ENCODE data around the gene ATP12A. TPM values are rescaled to one million over a fixed set of nuclear protein-coding genes. Genes with fewer than 3 reads are reported as not detected.

The ATP12A gene
- total and polyA plus RNA-seq, 2 experiments from 2014 or later = 0.07 to 0.31 TPM

DNA sequence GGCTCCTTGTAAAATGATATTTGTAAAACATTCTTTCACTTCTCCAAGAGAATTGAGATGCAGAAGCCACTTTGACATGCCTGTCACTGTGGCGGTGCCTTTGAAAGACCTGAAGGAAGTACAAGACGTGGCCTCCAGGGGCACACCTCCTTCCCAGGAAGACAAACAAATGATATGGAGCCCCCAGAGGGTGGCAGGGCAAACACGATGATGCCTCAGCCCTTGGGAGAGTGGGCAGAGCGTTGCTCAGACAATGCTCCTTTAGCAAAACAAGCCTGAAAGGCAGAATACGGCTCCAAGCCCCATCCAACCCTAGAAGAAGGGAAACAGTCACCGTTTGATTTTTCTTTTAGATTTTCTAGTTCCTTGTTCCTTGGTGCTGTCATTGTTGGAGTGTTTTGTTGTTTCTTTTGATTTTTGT is 9.2 kb upstream of the ATP12A start:
- Histone ChIP-seq H3K9me2 (replicated peaks; ENCODE audit: insufficient read depth) (no peaks in the 10 kb centered on the region), H3K27ac (peak overlapping the region; percentile 68), H2AFZ (no peak overlapping the region), H3K36me3 (replicated peaks; ENCODE audit: insufficient read depth, low read depth) (no peaks in the 10 kb centered on the region), H3K4me3 (no peak overlapping the region), H3K9me3 (ENCODE audit: low read depth) (no peaks in the 10 kb centered on the region), H3K4me1 (ENCODE audit: insufficient read depth) (peaks cover 18% of the 10 kb centered on the region), H3K79me2 (no peaks in the 10 kb centered on the region), H4K20me1 (ENCODE audit: insufficient read depth, poor library complexity, severe bottlenecking) (no peaks in the 10 kb centered on the region), H3K27me3 (no peaks in the 10 kb centered on the region), H3K4me2 (peak overlapping the region; percentile 61)
- 14% methylated on average over 6 of the region's 6 CpGs for WGBS (ENCODE audit: low lambda C conversion rate, missing lambda C conversion rate)
- peak; percentile 22 for TF ChIP-seq CTCF (IDR thresholded peaks at IDR 0.05; ENCODE audit: poor library complexity)
- no peak for TF ChIP-seq EZH2 (IDR thresholded peaks at IDR 0.05; ENCODE audit: borderline replicate concordance)
- no peak for TF ChIP-seq EZH2phosphoT487 (IDR thresholded peaks at IDR 0.05; ENCODE audit: low read depth, severe bottlenecking, unreplicated experiment)
- peak; percentile 64 for DNase-seq (ENCODE audit: low spot score)

GRCh38 chr13:24671386-24672113 is 8.7 kb upstream of the ATP12A start:
- WGBS (ENCODE audit: low lambda C conversion rate, missing lambda C conversion rate) = 18% methylated on average over 14 of the region's 14 CpGs
- Histone ChIP-seq H3K36me3 (replicated peaks; ENCODE audit: insufficient read depth, low read depth) (no peaks in the 10 kb centered on the region), H3K9me2 (replicated peaks; ENCODE audit: insufficient read depth) (no peaks in the 10 kb centered on the region), H3K79me2 (no peaks in the 10 kb centered on the region), H3K4me2 (peak overlapping the region; percentile 61), H3K27ac (peak overlapping the region; percentile 68), H3K9me3 (ENCODE audit: low read depth) (no peaks in the 10 kb centered on the region), H3K4me3 (no peak overlapping the region), H2AFZ (peak overlapping the region; percentile 3), H3K4me1 (ENCODE audit: insufficient read depth) (peaks cover 18% of the 10 kb centered on the region), H3K27me3 (no peaks in the 10 kb centered on the region), H4K20me1 (ENCODE audit: insufficient read depth, poor library complexity, severe bottlenecking) (no peaks in the 10 kb centered on the region)
- DNase-seq (ENCODE audit: low spot score) = peak; percentile 83
- TF ChIP-seq EZH2phosphoT487 (IDR thresholded peaks at IDR 0.05; ENCODE audit: low read depth, severe bottlenecking, unreplicated experiment) (no peak), CTCF (IDR thresholded peaks at IDR 0.05; ENCODE audit: poor library complexity) (peak; percentile 81), EZH2 (IDR thresholded peaks at IDR 0.05; ENCODE audit: borderline replicate concordance) (no peak)

GRCh38 chr13:24672141-24673132 is 7.8 kb upstream of the ATP12A start:
- H3K27ac ChIP-seq = no peak overlapping the region

More at GRCh38 chr13:24672141-24673132, 7.8 kb upstream of the ATP12A start:
- Histone ChIP-seq H3K36me3 (replicated peaks; ENCODE audit: insufficient read depth, low read depth) (no peaks in the 10 kb centered on the region), H3K27me3 (peaks cover 6% of the 10 kb centered on the region), H3K79me2 (no peaks in the 10 kb centered on the region), H3K9me2 (replicated peaks; ENCODE audit: insufficient read depth) (no peaks in the 10 kb centered on the region), H3K4me2 (peak overlapping the region; percentile 34), H3K4me3 (no peak overlapping the region), H3K9me3 (ENCODE audit: low read depth) (no peaks in the 10 kb centered on the region), H3K4me1 (ENCODE audit: insufficient read depth) (peaks cover 18% of the 10 kb centered on the region), H4K20me1 (ENCODE audit: insufficient read depth, poor library complexity, severe bottlenecking) (no peaks in the 10 kb centered on the region), H2AFZ (no peak overlapping the region)
- WGBS (ENCODE audit: low lambda C conversion rate, missing lambda C conversion rate) = 60% methylated on average over 9 of the region's 9 CpGs
- TF ChIP-seq EZH2phosphoT487 (IDR thresholded peaks at IDR 0.05; ENCODE audit: low read depth, severe bottlenecking, unreplicated experiment) = no peak
- no peak for TF ChIP-seq CTCF (IDR thresholded peaks at IDR 0.05; ENCODE audit: poor library complexity)
- no peak for TF ChIP-seq EZH2 (IDR thresholded peaks at IDR 0.05; ENCODE audit: borderline replicate concordance)
- no peak for DNase-seq (ENCODE audit: low spot score)

All from hepatocyte (in vitro differentiated cells).